AG04450 (cell line): Measurements from ENCODE around the gene FGF22. TPM values are rescaled to one million over a fixed set of nuclear protein-coding genes. Genes with fewer than 3 reads are reported as not detected.
A peak's percentile ranks its signal among the peaks of the same experiment; 100 is the strongest.
"Not testable (repeated sequence)": the region's sequence is repeated elsewhere in the genome, so short reads cannot be mapped to it uniquely, and the experiment has no call there.

Source experiments
- CTCF ChIA-PET: fragments of 300-600, 350-600 bp; formaldehyde crosslinking; extraction: SDS; loops from one replicate; lab custom pipeline; 2022; ENCODE audit warnings: antibody characterized with exemption, inconsistent platforms; lab: Charles Lee
- POLR2A ChIA-PET: fragments of 350-600 bp; formaldehyde crosslinking; extraction: SDS; loops from one replicate; lab custom pipeline; 2021; ENCODE audit warnings: antibody characterized with exemption, inconsistent platforms; lab: Yijun Ruan, JAX
- DNase-seq: peaks from one replicate; pipeline ENCODE4 v3.0.0-alpha.2; 2011; ENCODE audit warnings: low read depth, low spot score
- H3K27ac ChIP-seq: one replicate; pipeline ENCODE4 v1.5.1; 2012; ENCODE audit warnings: low read depth, low read length, control low read depth
- H3K27me3 ChIP-seq: one replicate; pipeline ENCODE4 v1.6.0; 2012; ENCODE audit warnings: low read length; ENCODE audit not compliant: control insufficient read depth, insufficient read depth
- H3K4me3 ChIP-seq: 2 replicates; pipeline ENCODE4 v1.5.1; 2011; ENCODE audit warnings: mild to moderate bottlenecking, low read depth, low read length, control low read depth
- H3K9me3 ChIP-seq: 2 replicates; pipeline ENCODE4 v1.5.1; 2012; ENCODE audit warnings: low read length; ENCODE audit not compliant: control insufficient read depth, insufficient read depth
- CTCF ChIP-seq: IDR thresholded peaks from 2 replicates; pipeline ENCODE4 v1.5.1; 2011; ENCODE audit warnings: low read depth, low read length, control low read depth, inconsistent platforms
- polyA plus RNA-seq: library from polyadenylated mRNA; depleted of rRNA; stranded (reverse); fragments of >200 nt; gene quantifications from 2 replicates; pipeline ENCODE4 v1.2.3, GENCODE V29; 2011

Gene FGF22
- polyA plus RNA-seq, 1 experiment: not detected

DNA sequence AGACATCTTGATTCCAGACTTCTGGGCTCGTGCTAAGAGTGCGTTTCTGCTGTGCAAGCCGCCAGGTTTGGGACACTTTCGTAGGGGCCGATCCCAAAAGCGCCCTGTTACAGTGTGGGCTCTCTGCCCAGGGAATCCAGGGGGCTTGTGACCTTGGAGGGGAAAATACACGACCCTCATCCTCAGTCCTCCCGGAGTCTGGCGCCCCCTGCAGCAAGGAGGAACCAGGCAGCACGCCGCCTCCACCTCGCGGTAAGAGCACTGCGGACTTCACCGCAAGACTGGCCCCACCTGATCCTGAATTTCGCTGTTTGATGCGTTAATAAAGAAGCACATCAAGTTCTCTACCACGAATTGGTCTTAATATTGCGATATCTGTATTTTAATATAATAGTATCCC is 11.5 kb upstream of the FGF22 start:
- TF ChIP-seq CTCF: peak; percentile 36
- H3K27me3 ChIP-seq: no peaks in the 10 kb centered on the region
- no peak for DNase-seq
- no peak overlapping the region for H3K4me3 ChIP-seq
- H3K27ac ChIP-seq: no peak overlapping the region
- no peaks in the 10 kb centered on the region; the same call in 1 of the 2 replicates for H3K9me3 ChIP-seq
- CTCF ChIA-PET: no interaction called here
- POLR2A ChIA-PET: no interaction called here

- H3K27me3 ChIP-seq, POLR2A ChIA-PET, DNase-seq, CTCF ChIA-PET, H3K9me3 ChIP-seq, H3K27ac ChIP-seq, H3K4me3 ChIP-seq: not testable (repeated sequence)
Measured at GRCh38 chr19:629515-629914, 10.2 kb upstream of the FGF22 start.

DNA sequence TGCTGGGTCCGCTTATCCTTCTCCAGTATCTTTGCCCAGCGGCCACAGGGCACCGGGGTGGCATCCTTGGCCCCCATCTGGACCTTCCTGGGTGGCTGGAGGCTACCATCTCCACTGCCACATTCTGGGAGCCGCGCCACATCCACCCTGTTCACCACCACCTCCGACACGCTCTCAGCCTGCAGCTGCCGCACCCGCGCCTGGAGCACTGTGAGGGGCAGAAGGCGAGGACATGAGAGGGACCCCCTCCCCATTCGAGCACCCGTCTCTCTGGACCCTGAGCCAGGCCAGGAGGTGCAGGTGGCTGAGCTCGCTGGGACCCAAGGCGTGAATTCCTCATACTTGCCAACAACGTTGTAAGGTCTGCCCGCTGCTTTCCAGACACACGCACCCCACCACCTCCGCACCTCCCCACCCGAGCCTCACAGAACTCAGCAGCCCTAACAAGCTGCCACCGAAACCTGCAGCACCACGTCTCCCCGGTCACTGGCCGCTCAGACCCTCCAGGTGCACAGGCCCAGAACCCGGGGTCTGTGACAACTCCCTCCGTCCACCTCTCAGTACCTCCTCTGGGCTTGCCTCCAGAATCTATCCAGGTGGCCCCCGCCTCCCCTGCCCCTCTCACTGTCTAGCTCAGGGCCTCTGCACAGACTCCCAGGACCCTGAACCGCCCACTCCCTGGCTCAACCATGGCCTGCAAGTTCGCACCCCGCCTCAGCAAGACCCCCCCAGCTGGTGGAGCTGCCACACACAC is 9.5 kb upstream of the FGF22 start:
- TF ChIP-seq CTCF: no peak
- POLR2A ChIA-PET: interaction anchor here (0.6 kb wide), 1 partner anchor 903 kb away, joined by 5 read pairs; no protein-coding TSS in a partner anchor
- no peaks in the 10 kb centered on the region for H3K27me3 ChIP-seq
- CTCF ChIA-PET: no interaction called here
- no peak overlapping the region for H3K27ac ChIP-seq
- no peak overlapping the region for H3K4me3 ChIP-seq
- DNase-seq: no peak
- no peaks in the 10 kb centered on the region; the same call in 1 of the 2 replicates for H3K9me3 ChIP-seq

DNA sequence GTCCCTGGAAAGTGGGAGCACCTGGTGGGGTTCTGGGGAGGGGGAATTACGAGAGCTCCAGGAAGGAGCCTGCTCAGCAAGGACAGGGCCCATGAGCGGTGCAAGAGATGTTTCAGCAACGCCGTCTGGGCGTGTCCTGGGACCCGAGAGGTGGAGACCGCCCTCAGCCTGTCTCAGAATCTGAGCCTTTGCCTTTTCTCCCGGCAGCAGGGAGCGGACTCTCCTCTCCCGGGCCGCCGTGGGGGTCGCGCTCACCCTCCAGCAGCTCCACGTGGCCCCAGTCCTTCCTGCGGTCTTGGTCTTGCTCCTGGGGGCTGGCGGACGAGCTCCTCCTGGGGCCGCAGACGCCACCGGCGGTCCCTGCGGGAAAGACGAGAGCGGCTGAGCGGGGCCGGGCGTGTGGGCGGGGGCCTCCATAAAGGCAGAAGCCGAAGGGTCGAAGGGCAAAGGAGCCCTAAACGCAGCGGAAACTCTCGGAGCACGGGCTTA is 7.1 kb upstream of the FGF22 start:
- no peak for DNase-seq
- Histone ChIP-seq H3K4me3 (peak overlapping the region; percentile 87), H3K27ac (peak overlapping the region; percentile 31), H3K27me3 (no peaks in the 10 kb centered on the region), H3K9me3 (no peaks in the 10 kb centered on the region; the same call in 1 of the 2 replicates)
- TF ChIP-seq CTCF: no peak
- CTCF ChIA-PET: interaction anchor here (0.8 kb wide), 1 partner anchor 46 kb away, joined by 4 read pairs; no protein-coding TSS in a partner anchor
- POLR2A ChIA-PET: no interaction called here

- H3K27me3 ChIP-seq: no peaks in the 10 kb centered on the region
- CTCF ChIA-PET: no interaction called here
- no peak for TF ChIP-seq CTCF
- H3K4me3 ChIP-seq: peak within 1 kb of the TSS; percentile 87
- DNase-seq: peak; percentile 96
- no peaks in the 10 kb centered on the region; the same call in 1 of the 2 replicates for H3K9me3 ChIP-seq
- peak within 1 kb of the TSS; percentile 31 for H3K27ac ChIP-seq
- POLR2A ChIA-PET: interaction anchor here (0.6 to 1.0 kb wide), 2 partner anchors 14 to 48 kb away, joined by 4 read pairs; no protein-coding TSS in a partner anchor
Measured at GRCh38 chr19:633068-633785, 6.5 kb upstream of the FGF22 start, which contains the start of gene POLRMT. Gene POLRMT (minus strand): TSS chr19:633537. CDS start chr19:633512, 25 bp downstream.
